CD14-positive monocyte (primary cell): ENCODE results near the gene KAT2B. TPM values are rescaled to one million over a fixed set of nuclear protein-coding genes. Genes with fewer than 3 reads are reported as not detected.

ENCODE experiments used
- DNase-seq, 3 donors: peaks; one replicate each; pipeline ENCODE4 v3.0.0-alpha.2; 2011 to 2022
- H2AFZ ChIP-seq: 2 replicates; pipeline ENCODE4 v1.6.0; 2012; ENCODE audit warnings: mild to moderate bottlenecking, low read depth, low read length, inconsistent platforms; ENCODE audit not compliant: insufficient read depth, poor library complexity, severe bottlenecking
- H3K27ac ChIP-seq, 2 donors: 1 replicate in 1 of 2; 2 replicates in 1 of 2; pipeline ENCODE4 v1.5.1; 2012 to 2013; ENCODE audit warnings: low read length in 2 of 2, control low read depth in 1 of 2, inconsistent platforms in 1 of 2, low read depth in 1 of 2, mild to moderate bottlenecking in 1 of 2
- H3K27me3 ChIP-seq, 2 donors: one replicate each; pipeline versions ENCODE4 v1.6.0 to v1.6.1; 2011 to 2013; ENCODE audit warnings: low read length in 2 of 2; ENCODE audit not compliant: control insufficient read depth in 2 of 2, insufficient read depth in 2 of 2
- H3K36me3 ChIP-seq, 2 donors: replicated peaks in 1 of 2; 1 replicate in 1 of 2; 2 replicates in 1 of 2; pipeline versions ENCODE4 v1.5.1 to v1.6.1; 2012 to 2013; ENCODE audit warnings: low read length in 2 of 2, control low read depth in 1 of 2, inconsistent platforms in 1 of 2, mild to moderate bottlenecking in 1 of 2; ENCODE audit not compliant: insufficient read depth in 2 of 2, control insufficient read depth in 1 of 2
- H3K4me1 ChIP-seq, 2 donors: 1 replicate in 1 of 2; 2 replicates in 1 of 2; pipeline versions ENCODE4 v1.5.1 to v1.6.1; 2012 to 2013; ENCODE audit warnings: low read length in 2 of 2, control low read depth in 1 of 2, inconsistent platforms in 1 of 2, mild to moderate bottlenecking in 1 of 2, moderate library complexity in 1 of 2; ENCODE audit not compliant: insufficient read depth in 2 of 2, control insufficient read depth in 1 of 2
- H3K4me2 ChIP-seq: replicated peaks from 2 replicates; pipeline ENCODE3; 2012; ENCODE audit warnings: low read length, moderate library complexity, mild to moderate bottlenecking; ENCODE audit not compliant: poor library complexity, severe bottlenecking; ENCODE audit errors: extremely low read depth
- H3K4me3 ChIP-seq, 3 experiments: fragments of 200-600 bp in 1 of 3; sonication (generic) in 1 of 3; replicated peaks in 1 of 3; 1 replicate in 2 of 3; 2 replicates in 1 of 3; pipeline ENCODE4 v1.5.1; 2011 to 2013; ENCODE audit warnings: low read length in 3 of 3, mild to moderate bottlenecking in 3 of 3, control low read depth in 2 of 3, low read depth in 2 of 3, inconsistent platforms in 1 of 3, moderate library complexity in 1 of 3
- H3K79me2 ChIP-seq: 2 replicates; pipeline ENCODE4 v1.6.0; 2012; ENCODE audit warnings: mild to moderate bottlenecking, control low read depth, inconsistent platforms, low read length, moderate library complexity; ENCODE audit not compliant: insufficient read depth
- H3K9ac ChIP-seq: 2 replicates; pipeline ENCODE4 v1.6.0; 2017; ENCODE audit warnings: low read length, mild to moderate bottlenecking; ENCODE audit not compliant: insufficient read depth, poor library complexity, severe bottlenecking
- H3K9me3 ChIP-seq, 2 donors: replicated peaks in 1 of 2; 1 replicate in 1 of 2; 2 replicates in 1 of 2; pipeline versions ENCODE4 v1.5.1 to v1.6.1; 2012 to 2013; ENCODE audit warnings: low read length in 2 of 2, control low read depth in 1 of 2; ENCODE audit not compliant: control insufficient read depth in 1 of 2, insufficient read depth in 1 of 2
- H4K20me1 ChIP-seq: 2 replicates; pipeline ENCODE4 v1.6.0; 2012; ENCODE audit warnings: mild to moderate bottlenecking, low read length, control low read depth, moderate library complexity; ENCODE audit not compliant: insufficient read depth
- H3K27ac Mint-ChIP-seq, 7 donors: one replicate each; pipeline ENCODE4 v1.8.0; 2020; ENCODE audit warnings: mild to moderate bottlenecking in 7 of 7, mixed read lengths in 7 of 7, moderate library complexity in 6 of 7, inconsistent platforms in 2 of 7
- H3K27me3 Mint-ChIP-seq, 3 donors: one replicate each; pipeline ENCODE4 v1.8.0; 2021 to 2022; ENCODE audit warnings: low read depth in 3 of 3, mild to moderate bottlenecking in 3 of 3, mixed read lengths in 3 of 3, moderate library complexity in 3 of 3, inconsistent platforms in 1 of 3
- H3K36me3 Mint-ChIP-seq, 2 donors: one replicate each; pipeline ENCODE4 v1.8.0; 2020; ENCODE audit warnings: mixed read lengths in 2 of 2, inconsistent platforms in 1 of 2, mild to moderate bottlenecking in 1 of 2
- H3K4me1 Mint-ChIP-seq: one replicate; pipeline ENCODE4 v1.8.0; 2020; ENCODE audit warnings: mild to moderate bottlenecking, mixed read lengths
- H3K4me3 Mint-ChIP-seq, 2 donors: one replicate each; pipeline ENCODE4 v1.8.0; 2020; ENCODE audit warnings: mild to moderate bottlenecking in 2 of 2, mixed read lengths in 2 of 2, moderate library complexity in 1 of 2
- H3K9me3 Mint-ChIP-seq, 7 donors: one replicate each; pipeline ENCODE4 v1.8.0; 2020 to 2022; ENCODE audit warnings: mixed read lengths in 7 of 7, mild to moderate bottlenecking in 6 of 7, moderate library complexity in 6 of 7, inconsistent platforms in 2 of 7
- WGBS: methylation state at CpG from one replicate; pipeline ENCODE4 v1.1.5; 2013; ENCODE audit warnings: missing lambda C conversion rate; ENCODE audit not compliant: insufficient coverage; 5-methylcytosine and 5-hydroxymethylcytosine counted together
- intact Hi-C, 2 donors: fragments of 100-400 bp; cut with micrococcal nuclease; formaldehyde crosslinking; loops; one replicate each; pipeline versions ENCODE4 v1.15.0 to v1.15.1; 2023
- polyA plus RNA-seq, 3 donors: library from polyadenylated mRNA; depleted of rRNA in 1 of 3; unstranded in 2 of 3; stranded (reverse) in 1 of 3; fragments of 300-500 nt in 2 of 3; fragments of >200 nt in 1 of 3; fragmentation: Illumina TruSeq in 2 of 3; gene quantifications; 1 replicate in 2 of 3; 2 replicates in 1 of 3; pipeline ENCODE4 v1.2.3, GENCODE V29; 2012 to 2021
- TF ChIP-seq, protein P1 (sequence below): fragments of 200-600 bp; IDR thresholded peaks from one replicate; pipeline ENCODE4 v1.8.0; 2022; ENCODE audit warnings: antibody characterized with exemption, mild to moderate bottlenecking

The KAT2B gene
- polyA plus RNA-seq, 3 donors = 2.7 to 14.6 (median 3.5) TPM

DNA sequence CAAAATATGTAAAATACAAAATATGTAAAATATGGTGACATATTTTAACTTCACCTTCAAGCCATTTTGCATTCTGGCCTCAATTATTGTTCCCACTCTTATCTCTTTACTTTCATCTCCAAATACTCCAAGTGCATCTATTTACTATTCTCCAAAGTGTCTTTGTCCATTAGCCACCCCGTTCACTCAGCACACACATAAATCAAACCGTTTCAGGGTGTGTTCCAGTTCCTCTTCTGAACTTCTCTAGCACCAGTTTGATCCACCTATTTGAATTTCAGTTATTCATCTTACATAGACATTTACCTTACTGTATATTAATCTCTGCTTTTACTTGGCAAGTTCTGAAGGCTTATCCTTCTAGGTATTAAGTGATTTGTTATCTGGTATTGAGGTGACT, 100.6 kb downstream of the KAT2B start:
- no peaks in the 10 kb centered on the region for H3K79me2 ChIP-seq
- WGBS = 0% methylated on average over 2 of the region's 2 CpGs
- TF ChIP-seq, protein P1, sequence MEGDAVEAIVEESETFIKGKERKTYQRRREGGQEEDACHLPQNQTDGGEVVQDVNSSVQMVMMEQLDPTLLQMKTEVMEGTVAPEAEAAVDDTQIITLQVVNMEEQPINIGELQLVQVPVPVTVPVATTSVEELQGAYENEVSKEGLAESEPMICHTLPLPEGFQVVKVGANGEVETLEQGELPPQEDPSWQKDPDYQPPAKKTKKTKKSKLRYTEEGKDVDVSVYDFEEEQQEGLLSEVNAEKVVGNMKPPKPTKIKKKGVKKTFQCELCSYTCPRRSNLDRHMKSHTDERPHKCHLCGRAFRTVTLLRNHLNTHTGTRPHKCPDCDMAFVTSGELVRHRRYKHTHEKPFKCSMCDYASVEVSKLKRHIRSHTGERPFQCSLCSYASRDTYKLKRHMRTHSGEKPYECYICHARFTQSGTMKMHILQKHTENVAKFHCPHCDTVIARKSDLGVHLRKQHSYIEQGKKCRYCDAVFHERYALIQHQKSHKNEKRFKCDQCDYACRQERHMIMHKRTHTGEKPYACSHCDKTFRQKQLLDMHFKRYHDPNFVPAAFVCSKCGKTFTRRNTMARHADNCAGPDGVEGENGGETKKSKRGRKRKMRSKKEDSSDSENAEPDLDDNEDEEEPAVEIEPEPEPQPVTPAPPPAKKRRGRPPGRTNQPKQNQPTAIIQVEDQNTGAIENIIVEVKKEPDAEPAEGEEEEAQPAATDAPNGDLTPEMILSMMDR = no peak
- no peaks in the 10 kb centered on the region for H3K9me3 ChIP-seq
- H3K27ac ChIP-seq = no peak overlapping the region
- no peak for DNase-seq
- no peak overlapping the region for H3K4me3 ChIP-seq
- H3K9me3 Mint-ChIP-seq = no peaks in the 10 kb centered on the region
- H3K27me3 ChIP-seq = no peaks in the 10 kb centered on the region
- H3K27ac Mint-ChIP-seq = peak overlapping the region in 2 of 7 donors; percentile 0 to 7
- no peak overlapping the region for H3K9ac ChIP-seq
- H4K20me1 ChIP-seq = no peaks in the 10 kb centered on the region
- H3K4me2 ChIP-seq = no peak overlapping the region
- H2AFZ ChIP-seq = no peak overlapping the region
- peaks cover 53 to 75% of the 10 kb centered on the region in 2 donors for H3K36me3 Mint-ChIP-seq
- H3K27me3 Mint-ChIP-seq = peaks cover 0 to 1% (median 0%) of the 10 kb centered on the region in 3 donors
- intact Hi-C loops = no loop called here
- H3K4me3 Mint-ChIP-seq = no peak overlapping the region
- H3K4me1 Mint-ChIP-seq = peaks cover 3% of the 10 kb centered on the region
- peaks cover 0 to 5% of the 10 kb centered on the region in 2 donors for H3K4me1 ChIP-seq
- peaks cover 37 to 59% of the 10 kb centered on the region in 2 donors for H3K36me3 ChIP-seq

DNA sequence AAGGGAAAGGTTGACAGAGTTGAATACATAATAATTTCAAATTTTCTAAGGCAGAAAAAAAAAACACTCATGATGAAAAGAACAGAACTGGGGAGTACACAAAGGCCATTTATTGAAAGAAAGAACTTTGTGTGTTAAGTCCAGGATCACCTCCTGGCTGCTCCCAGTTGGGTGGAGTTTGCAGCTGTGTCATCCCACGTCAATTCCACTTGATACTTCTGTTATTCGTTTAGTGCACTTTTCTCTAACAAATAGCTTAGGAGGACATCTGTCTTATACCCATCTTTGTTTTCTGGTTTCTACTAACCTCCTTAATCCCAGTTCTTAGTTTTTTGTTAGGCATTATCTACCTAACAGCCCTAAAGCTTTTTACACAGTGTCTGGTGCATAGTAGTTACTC, 101.1 kb downstream of the KAT2B start:
- Mint-ChIP-seq H3K9me3 (no peaks in the 10 kb centered on the region), H3K36me3 (peaks cover 57 to 78% of the 10 kb centered on the region in 2 donors), H3K27me3 (peaks cover 0 to 1% (median 0%) of the 10 kb centered on the region in 3 donors), H3K27ac (no peak overlapping the region), H3K4me3 (no peak overlapping the region), H3K4me1 (peaks cover 3% of the 10 kb centered on the region)
- intact Hi-C loops = no loop called here
- H3K4me2 ChIP-seq = no peak overlapping the region
- TF ChIP-seq, protein P1 = no peak
- H3K9me3 ChIP-seq = no peaks in the 10 kb centered on the region
- no peaks in the 10 kb centered on the region for H4K20me1 ChIP-seq
- no peaks in the 10 kb centered on the region for H3K27me3 ChIP-seq
- no peak overlapping the region for H3K9ac ChIP-seq
- peaks cover 0 to 5% of the 10 kb centered on the region in 2 donors for H3K4me1 ChIP-seq
- H3K79me2 ChIP-seq = no peaks in the 10 kb centered on the region
- no peak overlapping the region for H2AFZ ChIP-seq
- no CpG with 5 or more reads among the region's 2 CpGs for WGBS
- no peak overlapping the region for H3K4me3 ChIP-seq
- H3K36me3 ChIP-seq = peaks cover 37 to 63% of the 10 kb centered on the region in 2 donors
- no peak for DNase-seq
- H3K27ac ChIP-seq = no peak overlapping the region
